NCI-H2227 (cell line): ENCODE measurements around the gene PTPRN2.
"Not testable (repeated sequence)": the region's sequence is repeated elsewhere in the genome, so short reads cannot be mapped to it uniquely, and the experiment has no call there.

ENCODE experiments used
- DNase-seq: peaks from one replicate; lab custom pipeline; 2025; ENCODE audit not compliant: unreplicated experiment; lab: John Stamatoyannopoulos, UW

The PTPRN2 gene

DNA sequence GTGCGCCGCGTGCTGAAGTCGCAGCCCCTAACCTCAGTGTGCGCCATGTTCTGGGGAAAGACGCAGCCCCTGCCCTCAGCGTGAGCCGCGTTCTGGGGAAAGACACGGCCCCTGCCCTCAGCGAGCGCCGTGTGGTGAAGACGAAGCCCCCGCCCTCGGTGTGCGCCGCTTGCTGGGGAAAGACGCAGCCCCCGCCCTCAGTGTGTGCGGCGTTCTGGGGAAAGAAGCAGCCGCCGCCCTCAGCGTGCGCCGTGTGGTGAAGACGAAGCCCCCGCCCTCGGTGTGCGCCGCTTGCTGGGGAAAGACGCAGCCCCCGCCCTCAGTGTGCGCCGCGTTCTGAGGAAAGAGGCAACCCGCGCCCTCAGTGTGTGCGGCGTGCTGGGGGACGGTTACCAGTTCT, 383.7 kb downstream of the PTPRN2 start:
- DNase-seq = not testable (repeated sequence)

DNA sequence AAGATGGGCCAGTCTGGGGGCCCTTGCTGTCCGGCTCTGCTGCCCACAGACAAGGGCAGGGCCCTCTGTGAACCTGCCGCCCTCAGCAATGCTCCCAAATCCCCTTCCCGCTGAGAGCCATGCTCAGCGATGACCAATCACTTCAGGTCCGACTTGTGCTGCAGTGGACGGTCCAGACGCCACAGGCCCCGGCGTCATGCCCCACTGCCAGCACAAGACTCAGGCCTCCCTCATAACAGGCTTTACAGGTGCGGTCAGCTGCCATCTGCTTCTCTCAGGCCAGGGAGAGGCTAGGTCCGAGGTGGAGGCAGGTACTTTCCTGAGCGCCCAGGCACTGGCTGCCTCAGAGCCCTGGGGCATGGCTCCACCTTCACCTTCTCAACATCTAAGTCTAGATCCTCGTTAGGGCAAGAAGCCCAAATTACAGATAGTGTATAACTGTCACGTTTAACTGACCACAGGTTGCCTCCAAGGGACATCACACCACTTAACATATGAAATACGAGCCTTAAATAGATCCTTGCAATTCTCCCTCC, 393.2 kb downstream of the PTPRN2 start:
- no peak for DNase-seq

DNA sequence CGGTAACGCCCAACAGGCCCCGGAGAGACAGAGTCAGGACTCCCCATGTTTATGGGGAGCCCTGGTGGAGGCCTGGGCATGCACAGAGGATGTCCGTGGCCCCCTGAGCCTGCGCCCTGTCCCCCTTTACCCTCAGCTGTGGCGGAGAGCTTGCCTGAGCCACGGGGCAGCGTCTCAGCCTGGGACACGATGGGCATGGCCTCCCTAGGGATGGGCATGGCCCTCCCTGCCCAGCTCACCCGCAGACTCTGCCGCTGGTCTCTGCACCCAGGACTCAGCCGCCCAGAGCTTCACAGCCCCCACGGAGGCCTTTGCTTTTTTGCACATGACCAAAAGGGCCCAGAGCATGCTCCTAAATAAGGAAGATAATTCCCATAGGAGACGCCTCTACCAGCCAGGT, 394.2 kb downstream of the PTPRN2 start:
- DNase-seq = no peak

DNA sequence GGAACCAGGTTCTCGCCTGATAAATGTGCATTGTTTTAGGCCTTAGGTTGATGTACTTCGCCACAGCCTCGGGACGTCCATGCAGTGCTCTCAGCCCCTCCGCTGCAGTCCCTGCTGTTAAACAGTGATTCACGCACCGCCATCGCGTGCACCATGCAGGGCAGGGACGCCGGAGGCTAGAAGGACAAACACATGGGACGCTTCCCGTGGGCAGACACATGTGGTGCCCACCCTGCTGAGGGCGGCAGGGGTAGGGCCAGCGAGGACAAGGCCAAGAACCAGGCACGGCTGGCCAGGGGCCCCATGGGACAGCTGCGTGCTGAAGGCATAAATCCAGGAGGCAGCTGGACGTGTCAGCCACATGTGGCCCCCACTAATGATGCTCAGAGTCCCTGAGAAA, 394.7 kb downstream of the PTPRN2 start:
- DNase-seq = no peak

DNA sequence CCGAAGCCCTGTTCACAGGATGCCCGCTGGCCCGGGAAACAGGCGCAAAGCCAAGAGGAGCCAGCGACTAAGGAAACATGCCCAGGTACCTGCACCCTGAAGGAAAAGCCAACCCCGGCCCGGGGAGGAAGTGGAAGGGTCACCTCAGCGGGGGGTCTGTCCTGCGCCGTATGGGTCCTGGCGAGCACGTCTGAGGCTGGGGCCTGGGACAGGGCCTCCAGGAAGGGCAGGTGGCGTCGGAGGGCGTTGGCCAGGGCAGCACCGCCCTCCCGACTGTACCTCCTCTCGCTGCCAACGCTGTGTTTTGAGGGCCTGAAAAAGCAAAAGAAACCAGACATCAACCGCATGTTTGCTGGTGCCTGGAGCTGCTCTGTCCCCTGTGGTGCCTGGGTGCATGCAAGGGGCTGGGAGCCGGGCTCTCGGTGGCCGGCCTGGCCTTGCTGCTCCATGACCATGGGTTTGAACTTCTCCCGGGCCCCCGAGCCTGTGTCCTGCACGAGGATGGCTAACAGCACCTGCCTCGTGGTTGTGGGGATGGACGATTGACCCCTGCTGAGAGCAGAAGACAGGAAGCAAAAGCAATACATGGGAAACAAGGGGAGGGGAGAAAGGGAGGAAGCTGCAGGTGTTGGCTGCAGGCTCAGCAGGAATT, 395.3 kb downstream of the PTPRN2 start:
- no peak for DNase-seq

DNA sequence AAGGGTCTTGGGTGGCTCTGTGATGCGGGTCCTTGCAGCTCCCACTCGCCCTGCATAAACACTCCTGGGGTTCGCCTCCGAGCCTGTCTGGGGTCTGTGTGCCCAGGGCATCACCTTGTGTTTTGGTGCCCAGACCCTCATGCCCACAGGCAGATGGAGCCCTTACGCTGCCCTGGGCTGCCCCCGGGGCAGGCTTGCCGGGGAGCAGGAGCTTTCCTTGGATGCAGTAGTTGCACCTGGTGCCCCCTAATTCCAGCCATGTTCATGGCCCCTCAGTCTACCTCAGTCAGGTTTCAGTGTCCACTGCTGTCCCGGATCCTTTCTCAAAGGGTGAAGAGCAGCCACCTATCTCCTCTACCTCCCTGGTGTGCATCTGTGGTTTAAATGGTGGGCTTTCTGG, 396.0 kb downstream of the PTPRN2 start:
- no peak for DNase-seq

DNA sequence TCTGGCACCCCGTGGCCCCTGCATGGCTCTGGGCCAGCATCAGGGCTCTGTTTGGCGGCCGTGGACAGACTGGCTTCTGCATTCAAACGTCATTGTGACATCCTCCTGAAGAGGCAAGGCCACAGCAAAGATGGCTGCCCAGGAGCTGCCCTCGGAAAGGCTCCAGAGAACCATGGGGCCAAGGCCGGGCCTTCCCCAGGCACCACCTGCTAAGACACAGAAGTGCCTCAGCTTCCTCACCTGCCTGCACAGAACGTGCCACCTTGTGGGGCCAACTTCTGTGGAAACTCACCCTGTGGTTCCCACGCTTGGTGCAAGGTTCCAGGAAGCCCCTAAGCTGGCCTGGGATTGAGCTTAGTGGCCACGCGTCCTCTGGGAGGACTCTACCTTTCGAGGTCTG, 396.9 kb downstream of the PTPRN2 start:
- no peak for DNase-seq

DNA sequence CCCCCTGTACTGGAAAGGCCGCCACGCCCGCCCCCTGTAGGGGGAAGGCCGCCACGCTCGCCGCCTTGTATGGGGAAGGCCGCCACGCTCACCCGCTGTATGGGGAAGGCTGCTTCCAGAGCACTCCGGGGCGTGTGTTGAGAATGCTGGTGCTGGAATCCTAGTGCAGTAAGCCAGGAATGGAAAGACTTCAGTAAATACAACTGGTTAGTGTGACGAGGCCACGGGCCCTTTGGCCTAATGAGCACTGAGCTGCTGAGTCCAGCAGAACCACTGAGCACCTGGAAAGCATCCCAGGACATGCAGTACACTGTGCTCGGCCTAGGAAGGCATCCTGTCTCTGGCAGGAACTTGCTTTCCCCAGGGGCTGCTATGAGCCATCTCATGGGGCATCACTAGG, 398.9 kb downstream of the PTPRN2 start:
- no peak for DNase-seq

DNA sequence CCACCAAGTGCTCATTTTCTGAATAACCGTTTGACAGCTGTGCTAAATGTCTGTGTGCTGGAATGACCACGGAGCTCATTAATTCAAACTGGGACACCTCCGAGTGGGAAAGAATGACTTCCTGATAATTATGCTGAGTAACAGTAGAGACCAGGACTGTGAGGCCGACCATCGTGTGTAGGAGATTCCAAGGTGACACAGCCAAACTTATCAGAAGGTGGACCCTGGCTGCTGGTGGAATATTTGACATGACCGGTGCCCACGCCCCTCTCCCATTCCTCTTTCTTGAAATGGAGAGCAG, 400.0 kb downstream of the PTPRN2 start:
- DNase-seq = no peak

DNA sequence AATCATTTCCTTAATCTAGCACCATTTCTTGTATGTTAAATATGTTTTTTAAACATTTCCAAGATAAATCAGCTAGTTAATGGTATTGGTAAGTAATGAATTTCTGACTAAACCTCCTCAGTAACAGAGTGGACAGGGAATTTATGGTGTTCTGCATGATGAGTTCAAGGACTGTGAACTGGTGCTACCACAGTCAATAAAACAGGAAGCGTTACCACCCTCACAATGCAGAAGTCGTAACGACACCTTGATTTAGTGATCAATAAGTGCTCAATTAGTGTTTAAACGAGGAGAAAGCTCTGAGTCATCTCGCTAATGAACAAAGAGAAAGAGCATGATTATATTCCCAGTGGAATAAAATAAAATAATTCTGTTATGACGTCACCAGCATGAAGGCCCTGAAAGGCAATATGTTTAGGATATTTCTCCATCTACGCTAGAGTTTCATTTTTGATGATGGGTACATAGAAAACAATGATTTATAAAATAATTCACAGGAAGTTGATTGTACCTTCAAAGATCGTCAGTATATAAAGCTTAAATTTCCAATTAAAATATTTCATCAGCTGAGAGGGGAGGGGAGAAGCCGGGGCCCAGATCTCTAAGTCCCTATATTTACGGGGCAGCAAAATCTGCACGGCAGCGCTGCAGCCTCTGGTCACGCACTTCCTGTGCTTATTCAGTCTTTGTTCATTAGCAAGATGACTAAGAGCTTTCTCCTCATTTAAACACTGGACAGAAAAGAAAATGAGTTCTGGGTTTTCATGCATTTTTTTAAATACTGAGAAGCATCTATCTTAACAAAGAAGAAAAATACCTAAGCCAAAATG, 400.5 kb downstream of the PTPRN2 start:
- no peak for DNase-seq

DNA sequence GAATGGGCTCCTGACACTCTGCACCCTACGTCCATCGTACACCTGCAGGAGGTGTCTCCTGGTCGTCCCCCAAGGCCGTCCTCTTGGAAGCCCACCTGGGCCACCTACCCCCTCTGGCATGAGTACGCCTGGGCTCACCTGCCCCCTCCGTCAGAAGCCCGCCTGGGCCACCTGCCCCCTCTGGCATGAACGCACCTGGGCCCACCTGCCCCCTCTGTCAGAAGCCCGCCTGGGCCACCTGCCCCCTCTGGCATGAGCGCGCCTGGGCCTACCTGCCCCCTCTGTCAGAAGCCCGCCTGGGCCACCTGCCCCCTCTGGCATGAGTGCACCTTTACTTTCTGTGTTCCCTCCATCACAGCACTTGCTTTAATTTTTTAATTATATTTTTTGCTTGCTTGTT, 401.2 kb downstream of the PTPRN2 start:
- DNase-seq = no peak

DNA sequence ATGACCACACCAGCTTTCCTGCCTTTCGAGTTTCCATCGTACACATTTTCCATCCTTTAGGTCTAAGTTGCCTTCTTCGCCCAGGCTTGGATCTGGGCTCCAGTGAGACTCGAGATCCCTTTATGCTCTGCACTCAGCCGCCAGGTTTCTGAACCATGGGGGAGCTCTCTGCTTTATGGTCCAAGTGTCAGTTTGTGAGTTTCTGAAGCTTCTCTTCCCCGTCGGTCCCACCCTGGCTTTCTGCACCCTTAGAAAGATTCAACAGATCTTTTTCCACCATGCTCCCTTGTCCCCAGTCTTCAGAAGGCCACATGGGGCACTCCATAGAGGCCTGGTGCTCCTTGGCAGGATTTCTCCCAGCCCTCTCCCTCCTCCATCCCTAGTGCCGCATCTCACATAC, 402.0 kb downstream of the PTPRN2 start:
- DNase-seq = no peak

DNA sequence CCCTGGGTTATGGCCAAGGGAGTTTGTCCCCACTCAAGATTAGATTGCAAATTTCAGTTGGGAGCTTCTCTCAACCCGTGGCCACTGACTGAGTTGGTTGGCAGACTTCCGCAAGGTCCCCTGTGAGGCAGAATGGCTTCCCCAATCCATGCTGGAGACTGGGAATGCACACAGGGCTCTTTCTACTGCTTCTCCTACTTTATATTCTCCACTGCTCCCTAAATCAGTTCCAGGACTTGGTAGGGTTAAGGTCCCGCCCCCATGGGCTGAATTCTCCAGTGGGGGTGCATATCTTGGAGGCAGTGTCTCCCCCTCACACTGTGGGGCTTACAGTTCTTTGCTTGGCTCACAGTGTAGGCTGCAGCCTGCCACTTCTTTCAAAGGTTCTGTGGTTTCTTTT, 404.2 kb downstream of the PTPRN2 start:
- no peak for DNase-seq

DNA sequence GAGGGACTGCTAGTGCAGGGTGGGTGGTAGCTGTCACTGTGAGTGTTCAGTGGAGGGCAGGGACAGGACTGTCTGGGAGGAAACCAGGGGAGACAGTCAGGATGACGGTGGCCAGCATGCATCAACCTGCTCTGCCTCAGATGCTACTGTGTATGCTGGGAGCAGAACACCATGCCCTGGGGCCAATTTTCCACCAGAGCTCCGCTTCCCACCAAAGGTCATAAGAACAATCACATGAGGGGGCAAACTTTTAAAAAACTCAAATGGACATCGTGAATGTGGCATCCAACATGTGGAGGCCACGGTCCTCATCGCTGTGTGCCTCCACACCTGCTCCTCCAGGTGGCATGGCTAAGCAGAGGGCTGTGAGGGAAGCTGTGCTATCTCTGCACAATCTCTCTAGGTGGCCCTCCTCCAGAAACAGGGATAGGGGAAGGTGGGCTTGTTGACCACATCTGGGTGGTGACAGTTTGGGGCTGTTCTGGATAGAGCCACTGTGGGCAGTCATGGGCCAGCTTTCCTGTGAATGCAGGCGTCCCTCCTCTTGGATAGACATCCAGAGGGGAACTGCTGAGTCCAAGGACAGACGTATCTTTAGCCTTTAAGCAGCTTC, 411.0 kb downstream of the PTPRN2 start:
- no peak for DNase-seq

DNA sequence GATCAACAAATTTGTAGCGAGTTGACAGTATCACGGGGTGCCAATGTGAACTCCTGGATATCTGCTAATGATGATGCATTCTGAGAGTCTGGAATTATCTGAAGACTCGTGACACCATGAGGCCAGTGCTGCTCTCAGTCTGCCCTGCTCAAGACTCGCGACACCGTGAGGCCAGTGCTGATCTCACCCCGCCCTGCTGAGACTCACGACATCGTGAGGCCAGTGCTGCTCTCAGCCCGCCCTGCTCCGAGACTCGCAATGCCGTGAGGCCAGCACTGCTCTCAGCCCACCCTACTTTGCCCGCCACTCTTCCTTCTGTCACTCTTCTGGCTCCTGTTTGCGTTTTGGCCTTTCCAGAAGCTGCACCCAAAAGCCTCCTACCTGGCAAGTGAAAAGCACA, 411.8 kb downstream of the PTPRN2 start:
- DNase-seq = no peak

DNA sequence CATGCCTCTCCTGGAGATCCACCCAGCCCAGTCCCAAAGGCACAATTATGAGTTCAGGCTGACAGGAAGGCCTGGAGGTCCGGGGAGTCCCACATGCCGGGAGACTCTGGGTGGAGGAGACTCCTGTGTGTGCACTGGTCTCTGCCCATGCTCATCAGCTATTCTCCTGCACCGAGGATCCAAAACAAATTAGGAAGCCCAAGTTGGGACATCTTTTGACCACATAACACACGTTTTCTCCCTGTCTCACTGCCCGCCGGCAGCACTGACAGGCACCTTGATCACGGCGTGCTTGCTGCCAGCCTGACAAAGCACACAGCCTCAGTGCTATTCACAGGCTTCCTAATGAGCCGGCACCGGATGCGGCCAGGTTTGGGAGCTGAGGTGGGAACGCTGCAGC, 412.7 kb downstream of the PTPRN2 start:
- DNase-seq = no peak

DNA sequence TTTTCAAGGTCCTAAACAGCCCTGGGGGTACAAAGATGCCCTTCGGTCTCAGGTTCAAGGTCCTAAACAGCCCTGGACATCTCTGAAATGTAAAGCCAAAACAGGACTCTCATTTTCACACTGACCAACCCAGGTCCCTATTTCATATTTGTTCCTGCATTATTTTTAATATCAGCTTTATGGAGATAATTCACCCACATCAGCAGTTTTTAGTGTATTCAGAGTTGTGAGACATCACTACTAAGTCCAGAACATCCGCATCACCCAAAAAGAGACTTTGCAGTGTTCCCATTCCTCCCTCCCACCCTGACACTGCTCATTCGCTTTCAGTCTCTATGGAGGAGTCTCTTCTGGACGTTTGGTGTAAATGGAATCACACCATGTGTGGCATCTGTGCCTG, 420.2 kb downstream of the PTPRN2 start:
- DNase-seq = no peak

DNA sequence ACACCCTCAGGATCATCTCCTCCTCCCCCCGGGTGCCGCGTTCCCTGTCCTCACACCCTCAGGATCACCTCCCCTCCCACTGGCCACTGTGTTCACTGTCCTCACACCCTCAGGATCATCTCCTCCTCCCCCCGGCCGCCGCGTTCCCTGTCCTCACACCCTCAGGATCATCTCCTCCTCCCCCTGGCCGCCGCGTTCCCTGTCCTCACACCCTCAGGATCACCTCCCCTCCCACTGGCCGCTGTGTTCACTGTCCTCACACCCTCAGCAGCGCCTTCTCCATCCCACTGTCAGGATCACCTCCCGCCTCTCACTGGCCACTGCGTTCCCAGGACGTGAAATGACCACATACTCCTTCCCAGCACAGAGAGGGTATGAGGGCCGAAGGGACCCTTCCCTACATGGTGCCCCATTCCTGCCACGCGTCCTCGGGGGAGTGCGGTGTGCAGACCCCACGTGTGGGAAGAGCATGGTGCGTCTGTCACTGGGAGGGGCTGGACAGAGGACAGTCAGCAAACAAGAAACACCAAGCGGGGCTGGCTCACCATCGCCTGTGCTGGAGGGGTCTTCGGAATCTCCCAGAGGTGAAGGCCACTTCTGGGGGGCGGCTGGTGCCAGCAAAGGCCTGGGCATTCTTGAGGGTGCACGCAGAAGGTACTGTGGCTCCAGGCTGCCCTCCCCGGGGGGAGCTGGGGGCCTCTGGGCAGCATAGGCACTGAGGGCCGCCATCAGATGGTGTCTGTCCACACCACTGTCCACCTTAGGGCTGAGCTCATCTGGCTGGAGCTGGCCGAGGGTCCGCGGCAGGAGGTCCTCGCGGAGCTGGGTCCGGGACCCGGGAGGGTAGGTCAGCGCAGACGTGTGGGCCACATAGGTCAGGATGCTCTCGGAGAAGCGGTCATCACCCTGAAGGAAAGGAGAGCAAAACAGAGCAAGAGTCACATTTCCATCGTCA, 421.0 kb downstream of the PTPRN2 start:
- DNase-seq = no peak

DNA sequence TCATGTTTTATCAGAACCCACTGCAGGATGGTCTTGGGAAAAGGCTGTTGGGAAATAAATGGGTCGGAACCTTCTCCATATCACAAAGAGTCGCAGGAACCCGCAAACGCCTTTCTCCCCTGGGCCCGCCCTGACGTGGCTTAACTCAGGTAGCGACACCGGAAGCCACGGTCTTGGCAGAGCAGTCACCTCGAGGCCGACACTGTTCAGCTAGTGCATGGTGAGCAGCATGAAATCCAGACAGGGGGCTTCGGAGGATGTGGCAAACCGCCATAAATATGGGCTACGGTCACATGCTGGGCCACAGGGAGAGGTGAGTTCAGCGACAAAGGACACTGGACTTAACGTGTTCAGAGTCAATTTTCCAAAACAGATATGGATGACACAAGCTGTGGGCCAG, 421.9 kb downstream of the PTPRN2 start:
- DNase-seq = no peak

DNA sequence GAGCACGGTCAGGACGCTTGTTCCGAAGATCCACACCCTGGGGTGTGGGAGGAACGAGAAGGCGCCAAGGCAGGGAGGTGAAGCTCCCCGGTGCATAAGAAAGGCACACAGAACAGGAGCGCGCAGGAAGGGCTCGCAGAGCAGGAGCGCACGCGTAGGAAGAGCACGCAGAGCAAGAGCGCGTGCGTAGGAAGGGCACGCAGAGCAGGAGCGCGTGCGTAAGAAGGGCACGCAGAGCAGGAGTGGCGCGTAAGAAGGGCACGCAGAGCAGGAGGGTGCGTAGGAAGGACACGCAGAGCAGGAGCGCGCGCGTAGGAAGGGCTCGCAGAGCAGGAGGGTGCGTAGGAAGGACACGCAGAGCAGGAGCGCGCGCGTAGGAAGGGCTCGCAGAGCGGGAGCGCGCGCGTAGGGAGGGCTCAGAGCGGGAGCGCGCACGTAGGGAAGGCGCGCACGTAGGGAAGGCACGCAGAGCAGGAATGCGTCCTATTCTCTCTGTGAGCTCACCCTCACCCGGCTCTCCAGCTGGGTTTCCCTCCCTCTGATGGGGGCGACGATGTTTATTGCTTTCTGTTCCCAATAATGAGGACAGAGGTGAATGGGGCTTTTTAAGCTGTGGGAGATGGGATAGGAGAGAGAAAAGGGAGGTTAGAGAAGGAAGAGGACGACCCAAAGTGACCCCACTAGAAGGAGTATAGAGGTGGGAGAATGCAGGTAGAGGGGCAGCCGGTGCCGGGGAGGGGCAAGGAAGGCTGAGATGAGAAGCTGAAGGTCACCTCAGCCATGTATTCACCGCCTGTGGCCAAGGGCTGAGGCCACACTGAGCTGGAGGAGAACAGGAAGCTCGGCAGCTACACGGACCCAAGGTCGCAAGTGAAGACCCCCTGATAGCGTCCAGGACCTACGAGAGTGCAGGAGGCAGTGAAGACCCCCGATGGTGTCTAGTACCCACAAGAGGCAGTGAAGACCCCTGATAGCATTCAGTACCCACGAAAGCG, 423.2 kb downstream of the PTPRN2 start:
- no peak for DNase-seq
